Ascending aorta (tissue), 2 donors: ENCODE measurements around the gene CHAD. TPM values are rescaled to one million over a fixed set of nuclear protein-coding genes. Genes with fewer than 3 reads are reported as not detected.
A peak's percentile ranks its signal among the peaks of the same experiment; 100 is the strongest.
"Not testable (repeated sequence)": the region's sequence is repeated elsewhere in the genome, so short reads cannot be mapped to it uniquely, and the experiment has no call there.

Experiments
- DNase-seq, 2 donors: peaks; one replicate each; pipeline ENCODE4 v3.0.0-alpha.2; 2019; ENCODE audit warnings: low spot score in 2 of 2
- H3K27ac ChIP-seq, 2 donors: fragments of 200-600 bp; sonication (generic); one replicate each; pipeline ENCODE4 v1.5.1; 2016 to 2017; ENCODE audit warnings: mild to moderate bottlenecking in 1 of 2
- H3K27me3 ChIP-seq: fragments of 200-600 bp; sonication (generic); one replicate; pipeline ENCODE4 v1.5.1; 2017
- H3K36me3 ChIP-seq, 2 donors: fragments of 200-600 bp; sonication (generic); one replicate each; pipeline ENCODE4 v1.5.1; 2016
- H3K4me1 ChIP-seq, 2 donors: fragments of 200-600 bp; sonication (generic); one replicate each; pipeline ENCODE4 v1.5.1; 2016 to 2017; ENCODE audit warnings: mild to moderate bottlenecking in 1 of 2
- H3K4me3 ChIP-seq, 2 donors: fragments of 200-600 bp; sonication (generic); one replicate each; pipeline ENCODE4 v1.5.1; 2016 to 2017; ENCODE audit warnings: mild to moderate bottlenecking in 1 of 2
- H3K9me3 ChIP-seq, 2 donors: fragments of 200-600 bp; sonication (generic); one replicate each; pipeline ENCODE4 v1.5.1; 2016
- intact Hi-C: fragments of 100-400 bp; cut with DNase I; formaldehyde crosslinking; loops from one replicate; pipeline ENCODE4 v1.15.1; 2023
- total RNA-seq: library from RNA; depleted of rRNA; stranded (reverse); fragments of >200 nt; gene quantifications from one replicate; pipeline ENCODE4 v1.1.0, GENCODE V29; 2016
- TF ChIP-seq, protein P1 (sequence below), 3 experiments: fragments of 200-600 bp in 2 of 3; fragments of 450-650 bp in 1 of 3; sonication (generic) in 2 of 3; IDR thresholded peaks; one replicate each; pipeline ENCODE4 v1.5.1; 2016 to 2019; ENCODE audit warnings: antibody characterized with exemption in 3 of 3, mild to moderate bottlenecking in 1 of 3, moderate library complexity in 1 of 3

The CHAD gene
- total RNA-seq, 1 donor from 2014 or later = not detected

DNA sequence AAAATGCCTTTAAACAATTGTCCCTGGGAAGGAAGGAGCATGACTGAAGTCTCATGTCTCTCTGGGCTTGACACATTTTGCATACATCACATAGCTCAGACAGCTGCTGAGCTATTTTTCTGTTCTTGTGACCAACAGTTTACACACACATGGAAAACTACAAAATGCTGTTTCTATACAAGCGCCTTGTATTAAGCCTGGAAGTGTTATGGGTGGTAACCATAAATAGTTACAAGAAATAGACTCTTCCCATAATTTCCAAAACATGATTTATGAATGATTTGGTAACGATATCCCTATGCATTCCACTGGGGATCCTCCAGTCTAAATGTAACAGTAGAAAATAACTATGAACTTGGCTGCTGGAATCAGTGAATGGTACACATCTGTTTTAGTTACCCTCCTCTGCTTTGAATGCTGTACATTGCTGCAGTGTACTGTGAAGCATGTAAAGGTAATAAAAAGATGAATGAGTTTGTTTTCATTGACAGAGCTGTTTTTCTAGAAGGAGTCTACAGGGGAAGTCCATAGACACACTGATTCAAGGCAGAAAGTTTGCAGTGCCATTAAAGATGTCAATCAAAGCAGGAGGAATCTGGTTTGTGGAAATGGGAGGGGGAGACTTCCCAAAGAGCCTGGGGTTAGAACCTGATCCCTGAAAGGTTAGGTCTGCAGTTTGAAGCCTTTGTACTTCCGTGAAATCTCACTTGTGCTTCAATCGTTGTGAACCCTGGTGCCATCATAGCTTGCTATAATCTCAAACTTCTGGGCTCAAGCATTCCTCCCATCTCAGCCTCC is 37.7 kb downstream of the CHAD start:
- H3K4me1 ChIP-seq = peaks cover 0 to 11% of the 10 kb centered on the region in 2 donors
- no peaks in the 10 kb centered on the region for H3K27me3 ChIP-seq
- DNase-seq = no peak
- TF ChIP-seq, protein P1, sequence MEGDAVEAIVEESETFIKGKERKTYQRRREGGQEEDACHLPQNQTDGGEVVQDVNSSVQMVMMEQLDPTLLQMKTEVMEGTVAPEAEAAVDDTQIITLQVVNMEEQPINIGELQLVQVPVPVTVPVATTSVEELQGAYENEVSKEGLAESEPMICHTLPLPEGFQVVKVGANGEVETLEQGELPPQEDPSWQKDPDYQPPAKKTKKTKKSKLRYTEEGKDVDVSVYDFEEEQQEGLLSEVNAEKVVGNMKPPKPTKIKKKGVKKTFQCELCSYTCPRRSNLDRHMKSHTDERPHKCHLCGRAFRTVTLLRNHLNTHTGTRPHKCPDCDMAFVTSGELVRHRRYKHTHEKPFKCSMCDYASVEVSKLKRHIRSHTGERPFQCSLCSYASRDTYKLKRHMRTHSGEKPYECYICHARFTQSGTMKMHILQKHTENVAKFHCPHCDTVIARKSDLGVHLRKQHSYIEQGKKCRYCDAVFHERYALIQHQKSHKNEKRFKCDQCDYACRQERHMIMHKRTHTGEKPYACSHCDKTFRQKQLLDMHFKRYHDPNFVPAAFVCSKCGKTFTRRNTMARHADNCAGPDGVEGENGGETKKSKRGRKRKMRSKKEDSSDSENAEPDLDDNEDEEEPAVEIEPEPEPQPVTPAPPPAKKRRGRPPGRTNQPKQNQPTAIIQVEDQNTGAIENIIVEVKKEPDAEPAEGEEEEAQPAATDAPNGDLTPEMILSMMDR (IDR thresholded peaks at IDR 0.05) = no peak
- H3K4me3 ChIP-seq = no peak overlapping the region
- H3K36me3 ChIP-seq = no peaks in the 10 kb centered on the region
- H3K27ac ChIP-seq = no peak overlapping the region
- H3K9me3 ChIP-seq = no peaks in the 10 kb centered on the region
- intact Hi-C loops = no loop called here

DNA sequence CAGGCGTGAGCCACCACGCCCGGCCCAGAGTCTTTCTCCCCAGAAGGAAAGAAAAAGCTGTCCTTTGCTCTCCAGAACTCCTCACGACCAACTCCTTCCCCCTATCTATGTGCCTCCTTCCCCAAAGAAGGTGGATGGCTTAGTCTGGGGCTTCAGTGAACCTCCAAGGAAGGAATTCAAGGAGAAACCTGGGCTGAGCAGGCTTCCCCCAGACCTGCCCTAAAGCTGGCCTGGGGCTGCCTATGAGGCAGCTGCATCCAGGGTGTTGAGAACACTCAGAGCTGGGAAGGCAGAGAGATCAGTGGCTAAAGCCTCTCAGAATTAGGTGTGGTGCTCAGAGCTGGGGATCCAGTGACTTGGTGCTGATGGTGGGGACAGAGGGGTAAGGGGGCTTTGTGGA is 38.9 kb downstream of the CHAD start:
- DNase-seq = no peak
- Histone ChIP-seq H3K4me3 (no peak overlapping the region), H3K36me3 (no peaks in the 10 kb centered on the region), H3K27ac (no peak overlapping the region), H3K27me3 (no peaks in the 10 kb centered on the region), H3K4me1 (peaks cover 4 to 20% of the 10 kb centered on the region in 2 donors), H3K9me3 (no peaks in the 10 kb centered on the region)
- TF ChIP-seq, protein P1 (IDR thresholded peaks at IDR 0.05) = no peak
- intact Hi-C loops = no loop called here

DNA sequence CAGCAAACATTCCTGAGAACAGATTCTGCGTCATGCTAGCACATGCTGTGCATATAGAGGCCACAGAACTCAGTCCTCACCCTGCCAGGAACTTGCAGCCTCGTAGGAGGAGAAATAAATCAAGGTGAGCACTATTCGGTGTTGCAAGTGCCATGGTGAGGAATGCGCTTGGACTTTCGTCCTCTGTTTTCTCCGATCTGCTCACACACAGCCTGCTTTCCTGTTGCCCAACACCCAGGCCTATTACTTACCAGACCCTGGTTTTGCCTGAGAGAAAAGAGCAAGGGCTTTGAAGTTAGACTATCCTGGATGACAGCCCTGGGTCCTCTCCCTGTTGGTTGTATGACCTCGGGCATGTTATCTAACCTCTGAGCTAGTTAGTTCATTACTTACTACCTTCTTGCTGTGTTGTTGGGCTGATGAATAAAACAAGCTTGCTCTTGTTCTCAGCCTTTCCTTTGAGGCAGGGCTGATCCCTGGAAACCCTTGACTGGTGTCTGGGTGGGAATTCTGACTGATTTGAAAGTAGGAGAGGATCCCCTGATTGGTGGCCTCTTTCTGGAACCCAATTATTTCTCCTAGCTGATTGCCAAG is 39.8 kb downstream of the CHAD start:
- Histone ChIP-seq H3K4me1 (peaks cover 4 to 20% of the 10 kb centered on the region in 2 donors), H3K9me3 (no peaks in the 10 kb centered on the region), H3K4me3 (no peak overlapping the region), H3K27ac (no peak overlapping the region), H3K27me3 (no peaks in the 10 kb centered on the region), H3K36me3 (no peaks in the 10 kb centered on the region)
- DNase-seq = no peak
- TF ChIP-seq, protein P1 (IDR thresholded peaks at IDR 0.05) = no peak
- intact Hi-C loops = no loop called here

DNA sequence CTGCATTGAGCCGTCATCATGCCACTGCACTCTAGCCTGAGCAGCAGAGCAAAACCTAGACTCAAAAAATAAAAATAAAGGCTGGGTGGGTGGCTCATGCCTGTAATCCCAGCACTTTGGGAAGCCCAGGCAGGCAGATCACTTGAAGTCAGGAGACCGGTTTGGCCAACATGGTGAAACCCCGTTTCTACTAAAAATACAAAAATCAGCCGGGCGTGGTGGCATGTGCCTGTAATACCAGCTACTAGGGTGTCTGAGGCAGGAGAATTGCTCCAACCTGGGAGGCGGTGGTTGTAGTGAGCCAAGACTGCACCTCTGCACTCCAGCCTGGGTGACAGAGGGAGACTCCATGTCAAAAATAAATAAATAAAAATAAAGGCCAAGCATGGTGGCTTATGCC is 40.6 kb downstream of the CHAD start:
- H3K27ac ChIP-seq, intact Hi-C loops, H3K4me3 ChIP-seq, DNase-seq, H3K36me3 ChIP-seq, H3K27me3 ChIP-seq, H3K9me3 ChIP-seq: not testable (repeated sequence)
- peaks cover 4 to 20% of the 10 kb centered on the region in 2 donors for H3K4me1 ChIP-seq

DNA sequence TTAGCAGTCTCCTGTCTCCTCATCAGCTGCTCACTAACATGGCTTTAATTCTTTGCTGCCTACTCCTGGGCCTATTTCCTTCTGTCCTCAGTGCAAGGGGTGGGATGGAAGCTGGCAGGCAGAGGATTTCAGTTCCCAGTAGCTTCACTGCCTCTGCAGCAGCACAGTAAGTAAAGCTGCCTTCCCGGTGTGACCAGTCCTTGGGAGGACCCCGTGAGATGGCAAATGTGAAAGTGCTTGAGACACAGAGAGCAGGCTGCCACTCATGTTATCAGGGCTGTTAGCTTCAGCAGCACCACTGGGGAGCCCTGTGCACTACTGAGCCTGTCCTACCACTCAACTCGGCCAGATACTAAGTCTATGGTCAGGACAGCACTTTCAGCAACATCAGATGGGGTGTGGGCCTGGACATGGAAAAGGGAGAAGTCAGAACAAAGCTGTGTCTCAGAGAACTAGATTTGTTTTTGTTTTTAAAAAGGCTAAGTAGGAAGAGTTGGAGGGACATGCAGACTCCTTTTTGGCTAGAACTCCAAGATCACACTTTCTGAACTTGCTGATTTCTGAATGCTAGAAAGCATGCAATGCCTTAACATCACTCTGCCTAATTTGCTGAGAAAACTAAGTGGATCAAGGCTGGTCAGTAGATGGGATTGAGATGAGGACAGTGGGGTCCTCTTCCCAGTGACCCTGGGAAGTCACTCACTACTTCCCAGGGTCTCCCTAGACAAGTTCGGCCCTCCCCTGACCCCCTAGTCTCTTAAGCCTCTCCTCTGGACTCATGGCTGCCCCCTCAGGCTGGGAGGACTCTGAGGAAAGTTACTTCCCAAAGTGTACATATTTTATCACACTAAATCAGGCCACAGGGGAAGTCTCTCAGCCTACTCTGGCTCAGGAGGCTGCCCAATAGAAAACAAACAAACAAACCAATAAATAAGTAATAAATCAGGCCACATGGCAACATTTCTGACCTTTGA is 41.6 kb downstream of the CHAD start:
- no peak for DNase-seq
- H3K4me3 ChIP-seq = peak overlapping the region; percentile 79 to 93
- TF ChIP-seq, protein P1 (IDR thresholded peaks at IDR 0.05) = peak in 1 of 3 experiments; percentile 21
- no peaks in the 10 kb centered on the region for H3K27me3 ChIP-seq
- no peaks in the 10 kb centered on the region for H3K9me3 ChIP-seq
- H3K4me1 ChIP-seq = peaks cover 4 to 20% of the 10 kb centered on the region in 2 donors
- no peaks in the 10 kb centered on the region for H3K36me3 ChIP-seq
- intact Hi-C loops = no loop called here
- H3K27ac ChIP-seq = peak overlapping the region; percentile 79 to 81
